ENCODE measurements around the gene KRT72. TPM values are rescaled to one million over a fixed set of nuclear protein-coding genes. Genes with fewer than 3 reads are reported as not detected.

Gene KRT72
- total RNA-seq, 1 experiment from 2014 or later, result not detected

GRCh38 chr12:52606096-52606495 is 4.8 kb upstream of the KRT72 start:
- Histone ChIP-seq H3K4me3 (no peak overlapping the region), H3K9me2 (ENCODE audit: insufficient read depth) (no peaks in the 10 kb centered on the region), H3K27ac (no peak overlapping the region), H3F3A (ENCODE audit: insufficient read depth, low read depth) (no peaks in the 10 kb centered on the region), H3K4me2 (no peak overlapping the region), H3K36me3 (ENCODE audit: low read depth) (no peaks in the 10 kb centered on the region), H3K4me1 (replicated peaks; ENCODE audit: insufficient read depth) (no peaks in the 10 kb centered on the region), H4K20me1 (ENCODE audit: insufficient read depth) (no peaks in the 10 kb centered on the region), H3K79me2 (ENCODE audit: low read depth) (no peaks in the 10 kb centered on the region), H2AFZ (no peak overlapping the region), H3K27me3 (ENCODE audit: insufficient read depth, low read depth) (no peaks in the 10 kb centered on the region), H3K9me3 (ENCODE audit: insufficient read depth, low read depth) (no peaks in the 10 kb centered on the region)
- no peak for TF ChIP-seq CTCF (conservative IDR thresholded peaks at IDR 0.05)
- TF ChIP-seq EZH2 (IDR thresholded peaks at IDR 0.05; ENCODE audit: low read depth), result no peak
- ChIA-PET POLR2A (ENCODE audit: unreplicated experiment) (no interaction called here), CTCF (no interaction called here)
- no peak for DNase-seq
- BruUV-seq (replicated peaks), result no TSS peak
- intact Hi-C loops (cut with micrococcal nuclease; ENCODE audit: unreplicated experiment), result no loop called here

GRCh38 chr12:52605542-52605941 is 4.3 kb upstream of the KRT72 start:
- intact Hi-C loops (cut with micrococcal nuclease; ENCODE audit: unreplicated experiment), result no loop called here
- Histone ChIP-seq H3K4me1 (replicated peaks; ENCODE audit: insufficient read depth) (no peaks in the 10 kb centered on the region), H3K9me3 (ENCODE audit: insufficient read depth, low read depth) (no peaks in the 10 kb centered on the region), H3K9me2 (ENCODE audit: insufficient read depth) (no peaks in the 10 kb centered on the region), H3K4me3 (no peak overlapping the region), H3F3A (ENCODE audit: insufficient read depth, low read depth) (no peaks in the 10 kb centered on the region), H3K27ac (no peak overlapping the region), H3K4me2 (no peak overlapping the region), H4K20me1 (ENCODE audit: insufficient read depth) (no peaks in the 10 kb centered on the region), H3K79me2 (ENCODE audit: low read depth) (no peaks in the 10 kb centered on the region), H2AFZ (no peak overlapping the region), H3K36me3 (ENCODE audit: low read depth) (no peaks in the 10 kb centered on the region), H3K27me3 (ENCODE audit: insufficient read depth, low read depth) (no peaks in the 10 kb centered on the region)
- CTCF ChIA-PET, result no interaction called here
- BruUV-seq (replicated peaks), result no TSS peak
- TF ChIP-seq EZH2 (IDR thresholded peaks at IDR 0.05; ENCODE audit: low read depth), result no peak
- no peak for TF ChIP-seq CTCF (conservative IDR thresholded peaks at IDR 0.05)
- POLR2A ChIA-PET (ENCODE audit: unreplicated experiment), result no interaction called here
- no peak for DNase-seq

- BruUV-seq (replicated peaks), result no TSS peak
- DNase-seq, result no peak
- Histone ChIP-seq H3F3A (ENCODE audit: insufficient read depth, low read depth) (no peaks in the 10 kb centered on the region), H3K36me3 (ENCODE audit: low read depth) (no peaks in the 10 kb centered on the region), H3K9me3 (ENCODE audit: insufficient read depth, low read depth) (no peaks in the 10 kb centered on the region), H3K79me2 (ENCODE audit: low read depth) (no peaks in the 10 kb centered on the region), H4K20me1 (ENCODE audit: insufficient read depth) (no peaks in the 10 kb centered on the region), H3K27me3 (ENCODE audit: insufficient read depth, low read depth) (no peaks in the 10 kb centered on the region), H3K9me2 (ENCODE audit: insufficient read depth) (no peaks in the 10 kb centered on the region), H3K4me3 (no peak overlapping the region), H3K27ac (no peak overlapping the region), H3K4me1 (replicated peaks; ENCODE audit: insufficient read depth) (no peaks in the 10 kb centered on the region), H3K4me2 (no peak overlapping the region), H2AFZ (no peak overlapping the region)
- no peak for TF ChIP-seq EZH2 (IDR thresholded peaks at IDR 0.05; ENCODE audit: low read depth)
- no peak for TF ChIP-seq CTCF (conservative IDR thresholded peaks at IDR 0.05)
- CTCF ChIA-PET, result no interaction called here
- intact Hi-C loops (cut with micrococcal nuclease; ENCODE audit: unreplicated experiment), result no loop called here
- POLR2A ChIA-PET (ENCODE audit: unreplicated experiment), result no interaction called here
Observed at GRCh38 chr12:52604859-52605258, 3.6 kb upstream of the KRT72 start.

Measured in PC-9 (cell line).